HTR-8/SVneo (cell line): ENCODE data around the gene RAB3B.

ENCODE experiments used
- DNase-seq: peaks from one replicate; pipeline ENCODE4 v3.0.0; 2011; ENCODE audit warnings: low spot score, mixed read lengths; ENCODE audit not compliant: insufficient read length
- FAIRE-seq: peaks from 2 replicates; lab custom pipeline; 2011; peaks lifted over from hg19 to GRCh38; lab: Jason Lieb, UNC

The RAB3B gene

GRCh38 chr1:51958824-51959223 is 31.7 kb downstream of the RAB3B start:
- no peak for FAIRE-seq
- DNase-seq, result no peak

- FAIRE-seq (no peak), DNase-seq (no peak)
These were observed 32.9 kb downstream of the RAB3B start for GRCh38 chr1:51957618-51958017.

GRCh38 chr1:51956528-51957509 is 33.7 kb downstream of the RAB3B start:
- FAIRE-seq (no peak), DNase-seq (peak; percentile 20)

- no peak for DNase-seq
- FAIRE-seq, result no peak
These were observed 34.5 kb downstream of the RAB3B start for GRCh38 chr1:51955797-51956527.

GRCh38 chr1:51954783-51955182 is 35.7 kb downstream of the RAB3B start:
- no peak for FAIRE-seq

GRCh38 chr1:51953079-51953478 is 37.4 kb downstream of the RAB3B start:
- FAIRE-seq, result no peak

More at GRCh38 chr1:51954783-51955182, 35.7 kb downstream of the RAB3B start:
- DNase-seq, result no peak

GRCh38 chr1:51952638-51953037 is 37.9 kb downstream of the RAB3B start:
- no peak for FAIRE-seq
- DNase-seq, result no peak

More at GRCh38 chr1:51953079-51953478, 37.4 kb downstream of the RAB3B start:
- DNase-seq, result no peak

- FAIRE-seq (no peak), DNase-seq (no peak)
These were observed 39.8 kb downstream of the RAB3B start for GRCh38 chr1:51950701-51951100.

GRCh38 chr1:51949014-51949702 is 41.3 kb downstream of the RAB3B start:
- FAIRE-seq (no peak), DNase-seq (no peak)

GRCh38 chr1:51948491-51948915 is 42.0 kb downstream of the RAB3B start:
- no peak for FAIRE-seq
- no peak for DNase-seq

- DNase-seq (no peak), FAIRE-seq (no peak)
These were observed 44.2 kb downstream of the RAB3B start for GRCh38 chr1:51946300-51946699.

GRCh38 chr1:51945591-51945990 is 44.9 kb downstream of the RAB3B start:
- FAIRE-seq (no peak), DNase-seq (no peak)

GRCh38 chr1:51942281-51942680 is 48.2 kb downstream of the RAB3B start:
- FAIRE-seq (no peak), DNase-seq (no peak)

GRCh38 chr1:51941528-51941927 is 49.0 kb downstream of the RAB3B start:
- no peak for DNase-seq
- no peak for FAIRE-seq

GRCh38 chr1:51937112-51937511 is 53.4 kb downstream of the RAB3B start:
- DNase-seq (no peak), FAIRE-seq (no peak)

- DNase-seq (no peak), FAIRE-seq (no peak)
These were observed 54.0 kb downstream of the RAB3B start for GRCh38 chr1:51936531-51936930.

- no peak for DNase-seq
- no peak for FAIRE-seq
These were observed 57.2 kb downstream of the RAB3B start for GRCh38 chr1:51933344-51933743.

GRCh38 chr1:51930329-51930728 is 60.2 kb downstream of the RAB3B start:
- no peak for FAIRE-seq
- DNase-seq, result no peak

- DNase-seq (no peak), FAIRE-seq (no peak)
These were observed 61.6 kb downstream of the RAB3B start for GRCh38 chr1:51928896-51929295.

- DNase-seq (no peak), FAIRE-seq (no peak)
These were observed 63.5 kb downstream of the RAB3B start for GRCh38 chr1:51927029-51927428.
